Keratinocyte (primary cell): Measurements from ENCODE around the gene JAG2.

ENCODE experiments used
- EZH2 ChIP-seq: IDR thresholded peaks from one replicate; pipeline ENCODE4 v1.6.1; 2012; ENCODE audit warnings: inconsistent platforms, mild to moderate bottlenecking, low read length, moderate library complexity
- TF ChIP-seq, protein P1 (sequence below), 3 experiments: IDR thresholded peaks in 1 of 3; conservative IDR thresholded peaks in 1 of 3; optimal IDR thresholded peaks in 1 of 3; 2 replicates in 2 of 3; 3 replicates in 1 of 3; pipeline versions ENCODE3 to v1.5.1; 2011; ENCODE audit warnings: low read length in 3 of 3, mild to moderate bottlenecking in 3 of 3, moderate library complexity in 2 of 3, control low read depth in 1 of 3, inconsistent platforms in 1 of 3; ENCODE audit not compliant: insufficient read depth in 2 of 3; ENCODE audit errors: extremely low read depth in 1 of 3

DNA sequence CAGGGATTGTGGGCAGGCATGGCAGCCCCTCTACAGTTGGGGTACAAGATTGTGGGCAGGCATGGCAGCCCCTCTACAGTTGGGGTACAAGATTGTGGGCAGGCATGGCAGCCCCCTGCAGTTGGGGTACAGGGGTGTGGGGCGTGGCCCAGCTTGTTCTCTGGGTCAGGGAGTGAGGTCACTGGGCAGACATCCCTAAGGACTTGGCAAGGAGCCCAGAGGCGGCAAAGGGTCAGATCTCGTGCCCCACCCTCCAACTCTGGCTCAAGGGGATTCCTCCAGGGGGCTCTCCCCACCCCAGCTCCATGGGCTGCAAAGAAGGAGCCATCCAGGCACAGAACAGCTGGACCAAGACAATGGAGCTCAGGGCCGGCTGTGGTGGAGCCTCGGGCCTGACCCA is 38.3 kb upstream of the JAG2 start:
- TF ChIP-seq, protein P1, sequence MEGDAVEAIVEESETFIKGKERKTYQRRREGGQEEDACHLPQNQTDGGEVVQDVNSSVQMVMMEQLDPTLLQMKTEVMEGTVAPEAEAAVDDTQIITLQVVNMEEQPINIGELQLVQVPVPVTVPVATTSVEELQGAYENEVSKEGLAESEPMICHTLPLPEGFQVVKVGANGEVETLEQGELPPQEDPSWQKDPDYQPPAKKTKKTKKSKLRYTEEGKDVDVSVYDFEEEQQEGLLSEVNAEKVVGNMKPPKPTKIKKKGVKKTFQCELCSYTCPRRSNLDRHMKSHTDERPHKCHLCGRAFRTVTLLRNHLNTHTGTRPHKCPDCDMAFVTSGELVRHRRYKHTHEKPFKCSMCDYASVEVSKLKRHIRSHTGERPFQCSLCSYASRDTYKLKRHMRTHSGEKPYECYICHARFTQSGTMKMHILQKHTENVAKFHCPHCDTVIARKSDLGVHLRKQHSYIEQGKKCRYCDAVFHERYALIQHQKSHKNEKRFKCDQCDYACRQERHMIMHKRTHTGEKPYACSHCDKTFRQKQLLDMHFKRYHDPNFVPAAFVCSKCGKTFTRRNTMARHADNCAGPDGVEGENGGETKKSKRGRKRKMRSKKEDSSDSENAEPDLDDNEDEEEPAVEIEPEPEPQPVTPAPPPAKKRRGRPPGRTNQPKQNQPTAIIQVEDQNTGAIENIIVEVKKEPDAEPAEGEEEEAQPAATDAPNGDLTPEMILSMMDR (optimal IDR thresholded peaks at IDR 0.05 in 1 of 3, IDR thresholded peaks at IDR 0.05 in 1 of 3, conservative IDR thresholded peaks at IDR 0.05 in 1 of 3; ENCODE audit: extremely low read depth in 1 of 3, insufficient read depth in 2 of 3, low read length in 3 of 3): no peak
- no peak for TF ChIP-seq EZH2
